Adipose tissue (tissue), 3 donors: Measurements from ENCODE around the gene SLC45A3. TPM values are rescaled to one million over a fixed set of nuclear protein-coding genes. Genes with fewer than 3 reads are reported as not detected.
"Not testable (repeated sequence)": the region's sequence is repeated elsewhere in the genome, so short reads cannot be mapped to it uniquely, and the experiment has no call there.

Source experiments
- H3K27ac ChIP-seq: one replicate; pipeline ENCODE4 v1.5.1; 2013; ENCODE audit warnings: low read depth, low read length
- WGBS, 3 donors: extraction: QIAGEN DNeasy Blood & Tissue Kit; methylation state at CpG; one replicate each; pipeline ENCODE4 v1.1.7; 2013; 5-methylcytosine and 5-hydroxymethylcytosine counted together
- polyA plus RNA-seq, 3 donors: library from polyadenylated mRNA; stranded (reverse); fragments of 200-250 nt; gene quantifications; one replicate each; pipeline ENCODE4 v1.2.3, GENCODE V29; 2013
- donor health status: healthy with polysubstance abuse.
- donor health status: Bipolar disorder and iron deficiency.
- donor health status: healthy.

The SLC45A3 gene
- polyA plus RNA-seq, 3 donors: 0.67 to 1.7 (median 1.6) TPM

DNA sequence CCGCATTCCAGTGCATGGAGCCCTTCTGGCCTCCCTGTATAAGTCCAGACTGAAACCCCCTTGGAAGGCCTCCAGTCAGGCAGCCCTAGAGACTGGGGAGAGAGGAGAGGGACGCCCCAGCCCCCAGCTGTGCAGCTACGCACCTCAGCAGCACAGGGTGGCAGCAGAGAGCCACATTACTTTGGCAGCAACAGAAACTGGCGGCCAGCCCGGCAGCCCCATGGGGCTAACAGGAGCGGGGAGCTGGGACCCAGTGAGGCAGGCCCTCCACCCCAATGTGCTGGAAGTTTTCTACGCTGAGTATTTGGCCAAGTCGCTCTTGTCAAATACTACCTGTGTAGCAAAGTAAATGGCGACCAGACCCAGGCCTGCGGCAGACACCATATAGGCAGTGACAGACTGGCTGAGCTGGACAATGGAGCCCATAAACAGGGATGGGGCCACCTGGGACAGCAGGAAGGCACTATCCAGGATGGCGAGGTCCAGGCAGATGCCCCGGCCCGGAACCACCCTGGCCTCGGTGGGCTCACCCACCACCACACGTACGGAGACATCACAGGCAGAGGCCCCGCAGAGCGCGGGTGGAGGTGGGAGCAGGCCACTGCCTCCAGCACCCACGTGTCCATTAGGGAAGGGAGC lies 21.2 kb downstream of the SLC45A3 start:
- H3K27ac ChIP-seq: no peak overlapping the region
- WGBS, 3 donors: 42 to 54% (median 46%) methylated on average over 20 of the region's 20 CpGs

DNA sequence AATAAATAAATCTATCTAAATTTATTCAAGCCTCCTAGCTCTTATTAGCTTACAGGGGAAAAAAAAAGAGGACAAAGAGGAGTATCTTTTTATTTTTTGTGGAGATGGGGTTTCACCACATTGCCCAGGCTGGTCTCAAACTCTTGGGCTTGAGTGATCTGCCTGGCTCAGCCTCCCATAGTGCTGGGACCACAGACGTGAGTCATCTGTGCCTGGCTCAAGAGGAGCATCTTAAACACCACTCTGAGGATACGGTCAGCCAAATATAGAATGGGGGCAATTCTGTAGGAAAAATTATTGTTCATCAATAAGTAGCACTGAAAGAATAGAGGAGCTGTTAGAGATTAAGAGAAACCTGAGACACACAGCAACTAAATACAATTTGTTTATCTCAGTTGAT lies 24.1 kb downstream of the SLC45A3 start:
- no peak overlapping the region for H3K27ac ChIP-seq
- WGBS, 3 donors: 59 to 68% (median 66%) methylated on average over 2 of the region's 2 CpGs

DNA sequence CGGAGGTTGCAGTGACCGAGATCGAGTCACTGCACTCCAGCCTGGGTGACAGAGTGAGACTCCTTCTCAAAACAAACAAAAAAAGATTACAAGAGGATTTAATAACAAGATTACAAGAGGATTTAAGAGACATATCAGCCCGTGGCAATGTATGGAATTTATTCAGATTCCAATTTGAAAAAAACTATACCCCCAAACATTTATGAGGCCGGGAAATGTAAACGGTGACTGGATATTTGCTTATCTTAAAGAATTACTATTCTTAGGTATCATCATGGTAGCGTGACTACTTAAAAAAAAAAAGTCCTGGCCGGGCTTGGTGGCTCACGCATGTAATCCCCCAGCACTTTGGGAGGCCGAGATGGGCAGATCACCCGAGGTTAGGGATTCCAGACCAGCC lies 27.3 kb downstream of the SLC45A3 start:
- WGBS, 3 donors: 77 to 91% (median 81%) methylated on average over 11 of the region's 11 CpGs
- no peak overlapping the region for H3K27ac ChIP-seq

DNA sequence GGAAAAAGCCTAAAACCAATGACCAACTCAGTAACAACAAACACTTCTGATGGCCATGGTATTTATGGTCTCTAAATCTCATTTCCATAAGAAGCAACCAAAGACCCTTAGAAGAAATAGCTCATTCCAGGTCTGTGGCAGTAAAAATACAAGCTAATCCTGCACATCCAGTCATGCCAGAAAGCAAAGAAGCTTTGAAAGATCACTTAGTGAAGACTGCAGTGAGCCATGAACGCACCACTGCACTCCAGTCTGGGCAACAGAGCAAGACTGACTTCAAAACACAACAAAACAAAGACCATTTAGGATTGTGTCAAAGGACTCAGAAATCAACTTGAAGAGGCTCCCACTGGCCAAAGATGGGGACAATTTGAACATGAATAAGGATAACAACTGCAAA lies 30.1 kb downstream of the SLC45A3 start:
- WGBS, 3 donors: 85 to 97% (median 91%) methylated on average over 1 of the region's 1 CpG
- no peak overlapping the region for H3K27ac ChIP-seq

DNA sequence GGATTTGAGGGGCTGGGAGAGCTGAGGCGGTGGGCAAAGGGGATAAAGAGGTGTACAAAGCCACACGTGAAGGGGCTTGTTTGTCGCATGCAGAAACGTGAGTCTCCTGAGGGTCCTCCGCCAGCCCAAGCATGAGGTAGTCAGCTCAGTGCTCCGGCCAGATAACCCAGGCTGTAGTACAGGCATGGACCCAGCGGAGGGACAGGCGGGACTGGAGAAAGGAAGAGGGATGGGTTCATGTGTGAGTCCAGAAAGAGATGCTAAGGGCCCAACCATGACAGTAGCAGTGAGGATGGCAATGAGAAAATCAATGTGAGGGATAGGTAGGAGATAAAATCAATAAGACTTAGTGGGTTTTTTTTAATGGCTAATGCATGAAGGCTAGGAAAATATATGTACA lies 34.8 kb downstream of the SLC45A3 start:
- no peak overlapping the region for H3K27ac ChIP-seq
- 87 to 94% (median 91%) methylated on average over 8 of the region's 8 CpGs for WGBS, 3 donors

DNA sequence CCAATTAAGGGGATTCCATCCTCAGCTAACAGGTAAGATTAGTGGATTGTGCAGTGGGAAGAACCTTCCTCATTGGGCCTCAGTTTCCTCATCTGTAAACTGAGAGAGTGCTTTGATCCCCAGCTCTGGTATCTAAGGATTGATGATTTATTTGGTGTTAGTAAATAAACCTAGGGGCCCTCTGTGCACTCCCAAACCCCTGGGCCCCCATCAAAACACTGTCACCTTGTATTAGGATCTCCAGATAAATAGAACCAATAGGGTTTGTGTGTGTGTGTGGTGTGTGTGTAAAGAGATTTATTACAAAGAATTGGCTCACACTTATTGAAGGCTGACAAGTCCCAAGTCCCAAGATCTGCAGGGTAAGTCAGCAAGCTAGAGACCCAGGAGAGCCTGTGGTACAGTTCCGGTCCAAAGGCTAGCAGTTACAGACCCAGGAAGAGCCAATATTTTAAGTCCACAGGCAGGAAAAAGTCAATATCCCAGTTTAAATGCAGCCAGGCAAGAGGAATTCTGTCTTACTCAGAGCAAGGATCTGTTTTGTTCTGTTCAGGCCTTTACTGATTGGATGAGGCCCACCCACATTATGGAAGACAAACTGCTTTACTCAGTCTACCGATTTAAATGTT lies 37.5 kb downstream of the SLC45A3 start:
- 93 to 96% (median 96%) methylated on average over 2 of the region's 2 CpGs for WGBS, 3 donors
- no peak overlapping the region for H3K27ac ChIP-seq

DNA sequence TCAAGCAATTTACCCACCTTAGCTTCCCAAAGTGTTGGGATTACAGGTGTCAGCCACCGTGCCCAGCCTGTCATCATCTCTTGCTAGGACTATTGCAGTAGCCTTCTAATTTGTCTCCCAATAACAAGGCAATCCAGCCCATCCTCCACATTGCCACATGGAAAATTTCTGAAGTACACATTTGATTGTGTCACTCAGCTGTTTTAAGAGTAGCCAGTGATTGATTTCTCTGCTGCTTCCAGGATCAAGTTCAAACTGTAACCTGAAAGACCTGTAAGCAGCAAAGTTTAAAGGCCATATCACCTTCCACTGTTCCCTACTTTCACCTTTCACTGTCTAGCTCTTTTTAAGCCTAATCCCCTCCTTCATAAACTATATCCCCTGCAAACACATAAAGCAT lies 40.7 kb downstream of the SLC45A3 start:
- WGBS, 3 donors: 90 to 92% (median 90%) methylated on average over 1 of the region's 1 CpG
- H3K27ac ChIP-seq: no peak overlapping the region

DNA sequence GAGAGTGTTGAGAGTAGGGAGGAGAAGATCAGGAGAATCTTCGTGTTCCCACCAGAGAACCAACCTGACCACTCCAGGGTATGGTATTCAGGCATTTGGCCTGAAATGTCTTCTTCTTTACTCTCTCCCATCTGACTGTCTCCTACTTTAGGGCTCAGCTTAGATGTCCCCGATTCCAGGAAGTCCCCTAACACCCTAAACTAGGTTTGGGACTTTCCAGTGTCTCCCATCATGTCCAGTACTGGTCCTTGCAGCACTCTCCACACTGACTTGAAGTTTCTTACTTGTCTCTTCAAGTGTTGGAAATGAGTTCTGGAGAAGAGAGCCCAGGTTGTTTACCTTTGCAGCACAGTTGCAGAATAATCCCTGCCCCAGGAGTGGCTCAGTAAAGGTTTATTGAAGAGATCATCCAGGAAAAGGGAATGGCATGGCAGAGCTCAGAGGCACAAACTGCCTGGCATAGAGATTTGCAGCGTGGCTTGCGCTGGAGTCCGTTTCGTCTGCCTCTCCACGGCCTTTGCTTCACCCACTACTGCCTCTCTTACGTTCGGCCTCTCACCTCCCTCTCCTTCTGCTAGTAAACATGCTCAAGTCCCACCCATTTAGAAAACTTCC lies 42.3 kb downstream of the SLC45A3 start:
- H3K27ac ChIP-seq: no peak overlapping the region
- WGBS, 3 donors: 91 to 92% (median 91%) methylated on average over 9 of the region's 9 CpGs

DNA sequence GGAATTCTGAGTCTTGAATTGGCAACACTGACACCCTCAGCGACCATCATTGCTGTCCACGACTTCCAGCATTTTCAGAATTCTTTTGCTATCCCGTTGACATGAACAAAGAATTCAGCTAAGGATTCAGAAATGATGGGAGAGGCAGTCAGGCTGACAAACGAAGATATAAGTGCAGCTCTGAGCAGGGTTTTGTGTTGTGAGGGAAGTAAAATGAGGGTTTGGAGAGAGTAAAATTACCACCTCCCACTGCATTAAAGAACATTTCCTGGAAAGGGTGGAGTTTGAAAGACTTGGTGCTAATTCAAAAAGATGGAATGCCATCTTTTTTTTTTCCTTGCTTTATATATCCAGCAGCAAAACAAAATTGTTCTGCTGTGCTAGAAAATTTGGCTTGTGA lies 43.6 kb downstream of the SLC45A3 start:
- H3K27ac ChIP-seq: no peak overlapping the region
- WGBS, 3 donors: 21 to 30% (median 26%) methylated on average over 4 of the region's 4 CpGs

DNA sequence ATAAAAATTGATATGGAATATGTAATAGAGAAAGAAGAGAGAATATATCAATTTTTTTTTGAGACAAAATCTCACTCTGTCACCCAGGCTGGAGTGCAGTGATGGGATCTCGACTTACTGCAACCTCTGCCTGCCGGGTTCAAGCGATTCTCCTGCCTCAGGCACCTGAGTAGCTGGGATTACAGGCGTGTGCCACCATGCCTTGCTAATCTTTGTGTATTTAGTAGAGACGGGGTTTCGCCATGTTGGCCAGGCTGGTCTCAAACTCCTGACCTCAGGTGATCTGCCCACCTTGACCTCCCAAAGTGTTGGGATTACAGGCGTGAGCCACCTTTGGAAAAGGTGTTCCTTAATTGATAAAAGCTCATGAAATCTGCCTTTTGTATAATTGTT lies 44.2 kb downstream of the SLC45A3 start:
- H3K27ac ChIP-seq: not testable (repeated sequence)
- 73 to 88% (median 85%) methylated on average over 7 of the region's 7 CpGs for WGBS, 3 donors

DNA sequence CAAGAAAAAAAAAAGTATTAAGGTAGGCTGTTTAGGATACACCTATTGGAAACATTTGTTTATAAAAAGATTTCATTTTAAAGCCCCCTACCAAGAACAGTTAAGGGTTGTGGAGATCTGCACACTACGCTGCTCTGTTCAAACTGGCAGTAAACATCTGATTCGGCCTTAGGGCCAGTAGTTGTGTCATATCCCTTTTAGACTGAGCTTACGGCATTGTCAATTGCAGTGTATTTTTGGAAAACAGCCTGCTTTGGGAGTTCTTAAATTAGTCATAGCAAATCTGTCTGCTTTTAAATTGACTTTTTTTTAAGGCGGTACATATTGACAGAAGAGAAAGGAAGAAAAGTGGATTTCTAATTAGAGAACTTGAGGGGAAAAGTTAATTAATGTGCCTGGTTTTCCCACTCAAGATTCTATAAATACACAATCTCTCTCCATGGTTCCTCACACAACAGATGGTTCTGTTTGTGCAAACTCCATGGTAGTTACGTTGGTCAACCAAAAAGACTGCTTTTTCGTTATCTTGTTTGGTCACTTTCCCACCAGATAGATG lies 46.8 kb downstream of the SLC45A3 start:
- H3K27ac ChIP-seq: no peak overlapping the region
- WGBS, 3 donors: 60 to 81% (median 72%) methylated on average over 6 of the region's 6 CpGs

DNA sequence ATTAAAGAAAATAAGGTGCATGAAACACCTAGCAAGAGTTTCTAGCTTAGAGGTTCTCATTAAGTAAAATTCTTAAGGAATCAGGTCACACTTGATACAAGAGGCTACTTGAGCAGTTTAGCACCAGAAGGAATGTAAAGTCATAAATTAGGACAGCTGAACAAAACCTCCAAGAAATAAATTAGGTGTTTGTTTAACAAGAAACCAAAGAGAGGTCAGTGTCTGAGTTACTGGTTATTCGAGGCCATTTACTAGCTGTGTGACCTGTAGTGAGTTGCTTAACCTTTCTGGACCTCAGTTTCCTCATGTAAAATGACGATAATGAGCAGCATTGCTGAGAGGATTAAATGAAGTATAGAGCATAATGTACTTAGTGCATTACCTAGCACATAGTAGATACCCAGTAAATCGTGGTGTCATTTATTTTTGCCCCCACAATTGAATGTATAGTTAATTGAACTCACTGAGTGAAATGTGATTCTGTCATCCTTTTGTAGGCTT lies 47.6 kb downstream of the SLC45A3 start:
- no peak overlapping the region for H3K27ac ChIP-seq
- 57 to 75% (median 70%) methylated on average over 3 of the region's 3 CpGs for WGBS, 3 donors

DNA sequence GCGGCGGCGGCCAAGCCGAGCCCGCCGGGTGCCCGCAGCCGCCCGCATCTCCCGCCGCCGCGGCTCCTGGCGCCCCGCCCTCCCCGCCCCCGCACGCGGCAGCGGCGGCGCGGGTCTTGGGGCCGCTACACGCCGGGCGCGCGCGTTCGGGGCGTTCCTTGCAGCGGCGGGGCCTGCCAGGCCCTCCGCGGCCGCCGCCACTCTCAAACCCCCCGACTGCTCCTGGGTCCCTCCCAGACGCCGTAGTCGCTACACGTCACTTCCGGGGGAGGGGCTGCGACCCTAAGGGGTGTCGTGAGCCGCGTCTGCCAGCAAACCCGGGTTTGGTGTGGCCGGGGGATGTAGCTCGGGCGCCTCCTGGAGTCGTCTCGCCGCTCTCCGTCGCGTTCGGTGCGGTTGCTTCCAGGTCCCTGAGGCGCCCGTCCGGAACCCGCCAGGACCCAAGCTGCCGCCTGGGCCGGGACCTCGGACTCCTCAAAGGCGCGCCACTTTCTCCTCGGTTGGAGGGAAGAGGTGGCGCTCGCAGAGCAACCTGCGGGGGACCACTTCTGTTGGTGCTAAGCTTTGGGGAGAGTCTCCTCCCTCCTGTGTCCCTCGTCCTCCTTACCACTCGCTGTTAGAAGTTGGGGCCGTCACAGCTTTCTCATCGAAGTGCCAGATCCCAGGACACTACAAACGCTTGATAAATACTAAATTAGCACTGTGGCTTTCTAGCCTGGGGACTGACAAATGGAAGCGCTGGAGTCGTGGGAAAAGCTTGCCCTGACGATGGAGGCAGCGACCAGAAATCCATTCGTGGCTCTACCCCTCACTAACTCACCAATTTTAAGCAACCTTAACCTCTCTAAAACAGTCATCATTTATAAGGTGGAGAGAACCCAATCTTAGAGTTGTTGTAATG lies 48.3 kb downstream of the SLC45A3 start, which contains the start of gene ELK4:
Gene ELK4 (minus strand): TSS at position 244 of the 901 bp plus-strand sequence. CDS start 8,129 bp downstream, outside the sequence.
- WGBS, 3 donors: 1% methylated on average over 67 to 83 of the region's 83 CpGs
- peak within 1 kb of the TSS; percentile 87 for H3K27ac ChIP-seq

DNA sequence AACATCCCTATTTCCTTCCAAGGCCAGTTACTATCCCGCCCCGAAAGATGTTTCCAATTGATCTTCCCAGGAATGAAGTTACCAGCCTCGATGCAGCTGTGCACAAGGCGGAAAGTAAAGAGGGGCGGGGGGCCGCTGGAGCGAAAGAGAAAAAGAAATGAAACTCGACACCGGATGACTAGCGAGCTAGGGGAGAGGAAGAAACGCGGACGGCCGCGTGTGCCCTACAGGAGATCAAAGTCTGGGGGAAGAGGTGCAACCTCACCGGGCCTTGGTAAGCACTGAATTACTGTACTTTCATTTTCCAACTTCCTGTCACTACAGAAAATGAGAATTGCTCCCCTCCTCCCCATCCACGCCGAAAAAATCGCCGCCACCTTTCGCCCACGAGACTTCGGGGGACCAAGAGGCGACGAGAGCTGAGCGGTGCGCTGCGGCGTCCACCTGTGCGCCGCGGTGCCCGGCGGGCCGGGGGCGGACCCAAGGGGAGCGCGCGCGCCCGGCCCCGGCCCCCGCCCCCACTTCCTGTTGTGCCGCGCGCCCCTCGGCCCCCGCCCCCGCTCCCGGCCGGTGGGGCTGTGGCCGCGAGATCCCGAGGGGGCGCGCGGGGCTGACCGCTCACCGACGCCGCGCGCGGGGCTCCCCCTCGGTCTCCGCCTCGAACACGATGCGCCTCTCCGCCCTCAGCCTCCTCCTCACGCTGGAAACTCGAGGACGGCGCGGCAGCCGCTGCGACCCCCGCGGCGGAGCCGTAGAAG lies 49.1 kb downstream of the SLC45A3 start:
- 0 to 1% (median 1%) methylated on average over 56 to 80 of the region's 81 CpGs for WGBS, 3 donors

DNA sequence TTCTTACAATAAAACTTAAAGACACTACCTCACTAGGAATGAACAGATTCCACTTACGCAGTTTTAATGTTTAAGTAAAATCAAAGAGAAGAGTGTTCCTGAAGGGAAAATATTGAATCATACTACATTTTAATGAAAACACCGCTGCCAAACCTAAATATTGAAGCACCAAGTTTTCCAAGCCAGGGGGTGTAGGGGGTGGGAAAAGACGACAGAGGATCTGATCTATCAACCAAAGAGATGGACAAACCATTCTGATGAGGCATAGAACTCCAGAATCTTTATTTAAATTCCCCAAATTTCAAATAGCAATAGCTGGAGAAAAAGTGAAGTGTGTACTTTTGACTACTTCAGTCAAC lies 49.7 kb downstream of the SLC45A3 start:
- H3K27ac ChIP-seq: no peak overlapping the region
- 6 to 18% (median 17%) methylated on average over 3 of the region's 3 CpGs for WGBS, 3 donors

More for the DNA sequence above, 49.1 kb downstream of the SLC45A3 start:
- peak overlapping the region; percentile 87 for H3K27ac ChIP-seq

DNA sequence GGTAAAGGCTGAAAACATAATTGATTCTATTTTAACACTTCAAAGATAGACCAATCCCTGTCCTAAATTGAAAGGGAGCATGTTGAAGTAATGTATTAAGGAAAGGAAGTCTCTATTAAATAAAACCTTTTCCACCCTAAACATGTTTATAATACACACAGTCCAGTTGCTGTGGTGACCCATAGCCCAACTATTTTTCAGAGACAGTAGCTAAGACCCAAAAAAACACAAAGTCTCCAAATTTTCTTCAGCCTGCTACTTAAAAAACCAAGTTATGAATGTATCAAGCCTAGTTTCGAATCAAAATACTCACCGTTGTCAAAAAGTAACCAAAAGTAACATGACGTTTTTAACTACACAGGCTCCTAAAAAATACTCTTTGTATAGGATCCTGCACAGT lies 50.1 kb downstream of the SLC45A3 start:
- WGBS, 3 donors: 4 to 18% (median 11%) methylated on average over 3 of the region's 3 CpGs
- no peak overlapping the region for H3K27ac ChIP-seq

DNA sequence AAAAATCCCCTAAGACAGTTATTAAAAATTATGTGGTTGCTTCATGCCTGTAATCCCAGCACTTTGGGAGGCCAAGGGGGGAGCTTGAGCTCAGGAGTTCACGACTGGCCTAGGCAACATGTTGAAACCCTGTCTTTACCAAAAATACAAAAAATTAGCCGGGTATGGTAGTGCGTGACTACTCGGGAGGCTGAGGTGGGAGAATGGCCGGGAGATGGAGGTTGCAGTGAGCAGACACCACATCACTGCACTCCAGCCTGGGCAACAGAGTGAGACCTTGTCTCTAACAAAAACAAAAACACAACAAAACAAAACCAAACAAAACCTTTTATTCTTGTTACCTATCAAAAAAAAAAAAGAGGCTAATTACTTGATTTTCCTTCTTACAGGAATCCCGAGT lies 50.6 kb downstream of the SLC45A3 start:
- WGBS, 3 donors: 62 to 77% (median 73%) methylated on average over 6 of the region's 6 CpGs
- H3K27ac ChIP-seq: no peak overlapping the region

DNA sequence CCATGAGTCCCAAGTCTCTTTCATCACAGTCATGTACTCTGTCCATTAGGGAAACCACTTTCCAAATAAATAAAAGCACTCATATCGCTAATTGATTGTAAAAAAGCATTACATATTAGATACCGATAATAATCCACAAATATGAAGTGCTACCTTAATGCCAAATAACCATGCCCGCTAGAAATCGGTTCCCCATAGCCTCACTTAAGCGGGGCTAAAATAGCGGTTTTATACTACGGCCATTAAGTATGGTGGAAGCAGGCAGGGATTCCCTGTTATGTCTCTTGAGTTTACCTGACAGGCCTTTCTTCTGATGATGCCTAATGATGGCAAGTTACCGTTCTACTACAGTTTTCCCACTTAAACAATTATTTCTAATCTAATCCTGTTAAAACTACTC lies 52.4 kb downstream of the SLC45A3 start:
- H3K27ac ChIP-seq: no peak overlapping the region
- WGBS, 3 donors: 82 to 97% (median 97%) methylated on average over 8 of the region's 8 CpGs
